K562 (cell line): Measurements from ENCODE around the gene POLR2H. TPM values are rescaled to one million over a fixed set of nuclear protein-coding genes. Genes with fewer than 3 reads are reported as not detected.

Source experiments
- EZH2 ChIP-seq: IDR thresholded peaks from 2 replicates; pipeline ENCODE4 v1.6.1; 2012; ENCODE audit warnings: low read depth, mild to moderate bottlenecking, inconsistent platforms, low read length, borderline replicate concordance
- MAZ ChIP-seq, 2 experiments: fragments of 450-650 bp in 1 of 2; sonication (generic) in 1 of 2; formaldehyde crosslinking; IDR thresholded peaks in 1 of 2; conservative IDR thresholded peaks in 1 of 2; 2 replicates each; pipeline versions ENCODE4 v1.4.0 to v1.5.0; 2020; ENCODE audit warnings: mild to moderate bottlenecking in 1 of 2, missing genetic modification reagents in 1 of 2
- NFE2L1 ChIP-seq: fragments of 450-650 bp; IDR thresholded peaks from 2 replicates; pipeline ENCODE4 v1.6.1; 2016; ENCODE audit warnings: missing genetic modification characterization, low read depth, mild to moderate bottlenecking, missing compliant biosample characterization, moderate library complexity, borderline replicate concordance
- RFX1 ChIP-seq: fragments of 450-650 bp; IDR thresholded peaks from 2 replicates; pipeline ENCODE4 v1.6.1; 2016; ENCODE audit warnings: mild to moderate bottlenecking, moderate library complexity
- SAP30 ChIP-seq: fragments of 200-600 bp; sonication (generic); IDR thresholded peaks from 2 replicates; pipeline ENCODE4 v1.6.1; 2012; ENCODE audit warnings: borderline replicate concordance, low read depth, mild to moderate bottlenecking, moderate library complexity, low read length, control low read depth, inconsistent platforms; ENCODE audit not compliant: insufficient read depth, poor library complexity, severe bottlenecking
- SIRT6 ChIP-seq: IDR thresholded peaks from one replicate; pipeline ENCODE4 v1.6.1; 2012; ENCODE audit warnings: low read depth, mild to moderate bottlenecking, control low read depth, inconsistent platforms, low read length, moderate library complexity
- TEAD2 ChIP-seq: fragments of 450-650 bp; IDR thresholded peaks from 2 replicates; pipeline ENCODE4 v1.6.1; 2016; ENCODE audit warnings: missing genetic modification characterization, control low read depth, missing compliant biosample characterization
- YY1 ChIP-seq, 3 experiments: IDR thresholded peaks; 2 replicates each; pipeline ENCODE4 v1.6.1; 2011; ENCODE audit warnings: low read length in 2 of 3, mild to moderate bottlenecking in 2 of 3, moderate library complexity in 2 of 3, borderline replicate concordance in 1 of 3, control low read depth in 1 of 3, low read depth in 1 of 3; ENCODE audit not compliant: insufficient read depth in 3 of 3, insufficient replicate concordance in 2 of 3, control insufficient read depth in 1 of 3, insufficient read length in 1 of 3; ENCODE audit errors: extremely low read depth in 1 of 3
- ZNF384 ChIP-seq: IDR thresholded peaks from 2 replicates; pipeline ENCODE4 v1.6.1; 2012; ENCODE audit warnings: low read depth, low read length, improper control_type of control experiment
- polyA plus RNA-seq, 8 experiments: library from polyadenylated mRNA; depleted of rRNA in 4 of 8; stranded (reverse) in 5 of 8; unstranded in 3 of 8; fragments of >200 nt; fragmentation: Nextera tagmentation in 2 of 8; fragmentation: Illumina TruSeq in 1 of 8; extraction: Ambion mirVana in 2 of 8; extraction: Trizol in 1 of 8; gene quantifications; 2 replicates each; pipeline versions ENCODE4 v1.2.1 to v1.2.3, GENCODE V29; 2011 to 2014; ENCODE audit warnings: inconsistent platforms in 1 of 8, missing spikeins in 1 of 8
- total RNA-seq, 7 experiments: library from RNA; depleted of rRNA in 6 of 7; stranded (reverse); fragments of >200 nt in 6 of 7; fragmentation: Illumina TruSeq in 2 of 7; extraction: Trizol in 2 of 7; gene quantifications; 2 replicates each; pipeline versions ENCODE4 v1.2.1 to v1.2.3, GENCODE V29; 2011 to 2021; ENCODE audit warnings: low replicate concordance in 1 of 7
- TF ChIP-seq, protein P1 (sequence below): fragments of 450-650 bp; formaldehyde crosslinking; IDR thresholded peaks from 2 replicates; pipeline ENCODE4 v1.4.0; 2020; ENCODE audit warnings: mild to moderate bottlenecking, mixed read lengths
- TF ChIP-seq, protein P2 (sequence below): sonication (generic); formaldehyde crosslinking; IDR thresholded peaks from 2 replicates; pipeline ENCODE4 v1.8.0; 2022; ENCODE audit warnings: mild to moderate bottlenecking, missing genetic modification reagents
- TF ChIP-seq, protein P3 (sequence below): fragments of 250-450 bp; sonication (Bioruptor Pico); IDR thresholded peaks from 2 replicates; pipeline ENCODE4 v1.8.0; 2021; ENCODE audit warnings: mild to moderate bottlenecking, moderate library complexity
- TF ChIP-seq, protein P4 (sequence below): sonication (generic); formaldehyde crosslinking; IDR thresholded peaks from 2 replicates; pipeline ENCODE4 v1.8.0; 2022; ENCODE audit warnings: mild to moderate bottlenecking, missing genetic modification reagents
- TF ChIP-seq, protein P5 (sequence below): fragments of 450-650 bp; IDR thresholded peaks from 2 replicates; pipeline ENCODE4 v1.6.1; 2016; ENCODE audit warnings: low read depth, mild to moderate bottlenecking, moderate library complexity

POLR2H gene
- total and polyA plus RNA-seq, 9 of the 15 experiments (the other 6 are each of a cell fraction or from before 2014, with no cell fraction given), result 128 to 512 (median 220) TPM

DNA sequence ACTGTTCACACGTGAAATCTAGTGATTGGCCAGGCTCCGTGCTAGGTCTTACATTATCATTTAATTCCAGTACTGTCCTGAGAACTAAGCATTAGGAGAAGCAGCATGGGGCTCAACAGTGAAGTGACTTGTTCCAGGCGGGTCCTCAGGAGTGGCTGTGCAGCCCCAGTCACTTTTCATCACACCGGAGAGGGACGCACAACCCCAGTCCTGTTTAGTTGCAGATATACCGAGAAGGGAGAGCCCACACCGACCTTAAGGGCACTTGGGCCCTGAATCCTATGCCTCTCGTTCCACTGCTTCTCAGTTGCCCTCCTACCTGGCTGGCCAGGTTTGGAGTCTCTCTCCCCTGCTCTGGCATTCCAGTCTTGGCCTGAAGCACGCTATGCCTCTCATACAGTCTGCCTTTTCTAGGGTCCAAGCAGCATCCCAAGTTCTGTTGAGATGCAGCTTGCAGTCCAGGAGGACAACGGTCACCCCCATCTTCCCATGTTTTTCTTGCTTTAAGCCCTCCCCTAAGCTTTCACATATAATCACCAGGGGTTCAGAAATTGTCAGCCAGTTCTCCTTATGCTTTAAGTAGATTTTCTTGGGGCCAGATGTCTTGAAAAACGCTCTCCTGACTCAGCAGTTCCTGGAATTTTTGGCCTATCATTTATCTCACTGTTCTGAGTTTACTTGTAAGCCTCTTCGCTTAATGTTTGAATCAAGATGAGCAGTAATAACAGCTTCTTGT is 14.0 kb upstream of the POLR2H start (continued):
- TF ChIP-seq ZNF384, result no peak
- TF ChIP-seq SAP30, result no peak
- TF ChIP-seq NFE2L1 (tag), result no peak; the same call in 1 of the 2 replicates
- TF ChIP-seq, protein P1, sequence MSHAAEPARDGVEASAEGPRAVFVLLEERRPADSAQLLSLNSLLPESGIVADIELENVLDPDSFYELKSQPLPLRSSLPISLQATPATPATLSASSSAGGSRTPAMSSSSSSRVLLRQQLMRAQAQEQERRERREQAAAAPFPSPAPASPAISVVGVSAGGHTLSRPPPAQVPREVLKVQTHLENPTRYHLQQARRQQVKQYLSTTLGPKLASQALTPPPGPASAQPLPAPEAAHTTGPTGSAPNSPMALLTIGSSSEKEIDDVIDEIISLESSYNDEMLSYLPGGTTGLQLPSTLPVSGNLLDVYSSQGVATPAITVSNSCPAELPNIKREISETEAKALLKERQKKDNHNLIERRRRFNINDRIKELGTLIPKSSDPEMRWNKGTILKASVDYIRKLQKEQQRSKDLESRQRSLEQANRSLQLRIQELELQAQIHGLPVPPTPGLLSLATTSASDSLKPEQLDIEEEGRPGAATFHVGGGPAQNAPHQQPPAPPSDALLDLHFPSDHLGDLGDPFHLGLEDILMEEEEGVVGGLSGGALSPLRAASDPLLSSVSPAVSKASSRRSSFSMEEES, result no peak
- TF ChIP-seq, protein P2, sequence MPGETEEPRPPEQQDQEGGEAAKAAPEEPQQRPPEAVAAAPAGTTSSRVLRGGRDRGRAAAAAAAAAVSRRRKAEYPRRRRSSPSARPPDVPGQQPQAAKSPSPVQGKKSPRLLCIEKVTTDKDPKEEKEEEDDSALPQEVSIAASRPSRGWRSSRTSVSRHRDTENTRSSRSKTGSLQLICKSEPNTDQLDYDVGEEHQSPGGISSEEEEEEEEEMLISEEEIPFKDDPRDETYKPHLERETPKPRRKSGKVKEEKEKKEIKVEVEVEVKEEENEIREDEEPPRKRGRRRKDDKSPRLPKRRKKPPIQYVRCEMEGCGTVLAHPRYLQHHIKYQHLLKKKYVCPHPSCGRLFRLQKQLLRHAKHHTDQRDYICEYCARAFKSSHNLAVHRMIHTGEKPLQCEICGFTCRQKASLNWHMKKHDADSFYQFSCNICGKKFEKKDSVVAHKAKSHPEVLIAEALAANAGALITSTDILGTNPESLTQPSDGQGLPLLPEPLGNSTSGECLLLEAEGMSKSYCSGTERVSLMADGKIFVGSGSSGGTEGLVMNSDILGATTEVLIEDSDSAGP (CRISPR knock-in tag), result no peak
- TF ChIP-seq MAZ (CRISPR knock-in tag; conservative IDR thresholded peaks at IDR 0.05 in 1 of 2, IDR thresholded peaks at IDR 0.05 in 1 of 2), result no peak; a peak in 1 of 4 replicates
- no peak for TF ChIP-seq YY1 (IDR thresholded peaks at IDR 0.05; ENCODE audit: borderline replicate concordance in 1 of 3, control insufficient read depth in 1 of 3, extremely low read depth in 1 of 3, insufficient read depth in 3 of 3, insufficient read length in 1 of 3, insufficient replicate concordance in 2 of 3, low read depth in 1 of 3, low read length in 2 of 3)
- TF ChIP-seq, protein P3, sequence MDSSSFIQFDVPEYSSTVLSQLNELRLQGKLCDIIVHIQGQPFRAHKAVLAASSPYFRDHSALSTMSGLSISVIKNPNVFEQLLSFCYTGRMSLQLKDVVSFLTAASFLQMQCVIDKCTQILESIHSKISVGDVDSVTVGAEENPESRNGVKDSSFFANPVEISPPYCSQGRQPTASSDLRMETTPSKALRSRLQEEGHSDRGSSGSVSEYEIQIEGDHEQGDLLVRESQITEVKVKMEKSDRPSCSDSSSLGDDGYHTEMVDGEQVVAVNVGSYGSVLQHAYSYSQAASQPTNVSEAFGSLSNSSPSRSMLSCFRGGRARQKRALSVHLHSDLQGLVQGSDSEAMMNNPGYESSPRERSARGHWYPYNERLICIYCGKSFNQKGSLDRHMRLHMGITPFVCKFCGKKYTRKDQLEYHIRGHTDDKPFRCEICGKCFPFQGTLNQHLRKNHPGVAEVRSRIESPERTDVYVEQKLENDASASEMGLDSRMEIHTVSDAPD, result no peak
- no peak for TF ChIP-seq TEAD2 (tag)
- TF ChIP-seq, protein P4, sequence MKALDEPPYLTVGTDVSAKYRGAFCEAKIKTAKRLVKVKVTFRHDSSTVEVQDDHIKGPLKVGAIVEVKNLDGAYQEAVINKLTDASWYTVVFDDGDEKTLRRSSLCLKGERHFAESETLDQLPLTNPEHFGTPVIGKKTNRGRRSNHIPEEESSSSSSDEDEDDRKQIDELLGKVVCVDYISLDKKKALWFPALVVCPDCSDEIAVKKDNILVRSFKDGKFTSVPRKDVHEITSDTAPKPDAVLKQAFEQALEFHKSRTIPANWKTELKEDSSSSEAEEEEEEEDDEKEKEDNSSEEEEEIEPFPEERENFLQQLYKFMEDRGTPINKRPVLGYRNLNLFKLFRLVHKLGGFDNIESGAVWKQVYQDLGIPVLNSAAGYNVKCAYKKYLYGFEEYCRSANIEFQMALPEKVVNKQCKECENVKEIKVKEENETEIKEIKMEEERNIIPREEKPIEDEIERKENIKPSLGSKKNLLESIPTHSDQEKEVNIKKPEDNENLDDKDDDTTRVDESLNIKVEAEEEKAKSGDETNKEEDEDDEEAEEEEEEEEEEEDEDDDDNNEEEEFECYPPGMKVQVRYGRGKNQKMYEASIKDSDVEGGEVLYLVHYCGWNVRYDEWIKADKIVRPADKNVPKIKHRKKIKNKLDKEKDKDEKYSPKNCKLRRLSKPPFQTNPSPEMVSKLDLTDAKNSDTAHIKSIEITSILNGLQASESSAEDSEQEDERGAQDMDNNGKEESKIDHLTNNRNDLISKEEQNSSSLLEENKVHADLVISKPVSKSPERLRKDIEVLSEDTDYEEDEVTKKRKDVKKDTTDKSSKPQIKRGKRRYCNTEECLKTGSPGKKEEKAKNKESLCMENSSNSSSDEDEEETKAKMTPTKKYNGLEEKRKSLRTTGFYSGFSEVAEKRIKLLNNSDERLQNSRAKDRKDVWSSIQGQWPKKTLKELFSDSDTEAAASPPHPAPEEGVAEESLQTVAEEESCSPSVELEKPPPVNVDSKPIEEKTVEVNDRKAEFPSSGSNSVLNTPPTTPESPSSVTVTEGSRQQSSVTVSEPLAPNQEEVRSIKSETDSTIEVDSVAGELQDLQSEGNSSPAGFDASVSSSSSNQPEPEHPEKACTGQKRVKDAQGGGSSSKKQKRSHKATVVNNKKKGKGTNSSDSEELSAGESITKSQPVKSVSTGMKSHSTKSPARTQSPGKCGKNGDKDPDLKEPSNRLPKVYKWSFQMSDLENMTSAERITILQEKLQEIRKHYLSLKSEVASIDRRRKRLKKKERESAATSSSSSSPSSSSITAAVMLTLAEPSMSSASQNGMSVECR (CRISPR knock-in tag), result no peak
- no peak for TF ChIP-seq EZH2
- TF ChIP-seq RFX1, result no peak
- TF ChIP-seq SIRT6, result no peak
- TF ChIP-seq, protein P5, sequence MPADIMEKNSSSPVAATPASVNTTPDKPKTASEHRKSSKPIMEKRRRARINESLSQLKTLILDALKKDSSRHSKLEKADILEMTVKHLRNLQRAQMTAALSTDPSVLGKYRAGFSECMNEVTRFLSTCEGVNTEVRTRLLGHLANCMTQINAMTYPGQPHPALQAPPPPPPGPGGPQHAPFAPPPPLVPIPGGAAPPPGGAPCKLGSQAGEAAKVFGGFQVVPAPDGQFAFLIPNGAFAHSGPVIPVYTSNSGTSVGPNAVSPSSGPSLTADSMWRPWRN, result no peak
